PC-9 (cell line): Measurements from ENCODE around the gene APOLD1. TPM values are rescaled to one million over a fixed set of nuclear protein-coding genes. Genes with fewer than 3 reads are reported as not detected.
A peak's percentile ranks its signal among the peaks of the same experiment; 100 is the strongest.

ENCODE experiments used
- BruUV-seq: library from RNA; stranded (reverse); fragments of 400-500 nt; replicated peaks from 2 replicates; lab custom pipeline; 2021; lab: Mats Ljungman, UMichigan
- CTCF ChIA-PET: fragments of 300-600 bp; sonication (Branson Sonifier 250); formaldehyde crosslinking; loops from one replicate; lab custom pipeline; 2022; ENCODE audit warnings: antibody characterized with exemption; lab: Charles Lee
- POLR2A ChIA-PET: fragments of 300-600 bp; sonication (Branson Sonifier 250); formaldehyde crosslinking; loops from one replicate; lab custom pipeline; 2022; ENCODE audit warnings: antibody characterized with exemption; ENCODE audit not compliant: unreplicated experiment; lab: Charles Lee
- DNase-seq, 2 experiments: peaks; one replicate each; pipeline versions ENCODE4 v3.0.0 to v3.0.0-alpha.2; 2015 to 2022; ENCODE audit warnings: mixed read lengths in 1 of 2
- H2AFZ ChIP-seq: fragments of 200-600 bp; sonication (generic); 2 replicates; pipeline ENCODE4 v1.8.1; 2017; ENCODE audit warnings: antibody characterized with exemption
- H3F3A ChIP-seq: fragments of 200-600 bp; sonication (generic); 2 replicates; pipeline ENCODE4 v1.8.1; 2017; ENCODE audit warnings: antibody characterized with exemption, mild to moderate bottlenecking, low read depth; ENCODE audit not compliant: insufficient read depth
- H3K27ac ChIP-seq: fragments of 200-600 bp; sonication (generic); 2 replicates; pipeline ENCODE4 v1.6.1; 2016; ENCODE audit warnings: mixed run types
- H3K27me3 ChIP-seq: fragments of 200-600 bp; sonication (generic); 2 replicates; pipeline ENCODE4 v1.6.1; 2016; ENCODE audit warnings: low read depth, mixed run types; ENCODE audit not compliant: insufficient read depth
- H3K36me3 ChIP-seq: fragments of 200-600 bp; sonication (generic); 2 replicates; pipeline ENCODE4 v1.6.1; 2016; ENCODE audit warnings: low read depth, mixed run types
- H3K4me1 ChIP-seq: fragments of 200-600 bp; sonication (generic); replicated peaks from 2 replicates; pipeline ENCODE4 v1.6.1; 2016; ENCODE audit warnings: mixed run types; ENCODE audit not compliant: insufficient read depth
- H3K4me2 ChIP-seq: fragments of 200-600 bp; sonication (generic); 2 replicates; pipeline ENCODE4 v1.6.1; 2017; ENCODE audit warnings: mixed run types
- H3K4me3 ChIP-seq: fragments of 200-600 bp; sonication (generic); 2 replicates; pipeline ENCODE4 v1.6.1; 2016; ENCODE audit warnings: mixed run types
- H3K79me2 ChIP-seq: fragments of 200-600 bp; sonication (generic); 2 replicates; pipeline ENCODE4 v1.6.1; 2017; ENCODE audit warnings: low read depth, mixed run types
- H3K9me2 ChIP-seq: fragments of 200-600 bp; sonication (generic); 2 replicates; pipeline ENCODE4 v1.8.1; 2017; ENCODE audit warnings: mild to moderate bottlenecking; ENCODE audit not compliant: insufficient read depth
- H3K9me3 ChIP-seq: fragments of 200-600 bp; sonication (generic); 2 replicates; pipeline ENCODE4 v1.8.1; 2016; ENCODE audit warnings: low read depth; ENCODE audit not compliant: insufficient read depth
- H4K20me1 ChIP-seq: fragments of 200-600 bp; sonication (generic); 2 replicates; pipeline ENCODE4 v1.8.1; 2017; ENCODE audit not compliant: insufficient read depth
- CTCF ChIP-seq: fragments of 200-600 bp; sonication (generic); conservative IDR thresholded peaks from 2 replicates; pipeline ENCODE4 v1.6.1; 2017; ENCODE audit warnings: mixed run types, antibody characterized with exemption, mild to moderate bottlenecking, moderate library complexity
- EZH2 ChIP-seq: fragments of 200-600 bp; sonication (generic); IDR thresholded peaks from 2 replicates; pipeline ENCODE4 v1.8.0; 2017; ENCODE audit warnings: antibody characterized with exemption, low read depth
- intact Hi-C: fragments of 100-400 bp; cut with micrococcal nuclease; formaldehyde crosslinking; loops from one replicate; pipeline ENCODE4 v1.10.0; 2022; ENCODE audit not compliant: unreplicated experiment
- total RNA-seq: library from RNA; stranded (reverse); gene quantifications from 2 replicates; pipeline ENCODE4 v1.2.3, GENCODE V29; 2021

Gene APOLD1
- total RNA-seq, 1 experiment from 2014 or later, result 23.3 TPM

GRCh38 chr12:12796928-12797793, 11.7 kb downstream of the APOLD1 start:
- Histone ChIP-seq H3K4me3 (no peak overlapping the region), H3K27ac (peak overlapping the region; percentile 30; the same call in 1 of the 2 replicates), H3K79me2 (no peaks in the 10 kb centered on the region), H2AFZ (no peak overlapping the region), H3K27me3 (no peaks in the 10 kb centered on the region), H3K4me2 (no peak overlapping the region), H3K9me2 (no peaks in the 10 kb centered on the region), H3F3A (peaks cover 40% of the 10 kb centered on the region), H3K36me3 (no peaks in the 10 kb centered on the region), H4K20me1 (no peaks in the 10 kb centered on the region), H3K9me3 (no peaks in the 10 kb centered on the region), H3K4me1 (peaks cover 58% of the 10 kb centered on the region)
- ChIA-PET POLR2A (interaction anchor here (0.5 kb wide), 1 partner anchor 58 kb away, joined by 5 read pairs; no protein-coding TSS in a partner anchor), CTCF (no interaction called here)
- no TSS peak for BruUV-seq
- DNase-seq, result no peak
- intact Hi-C loops, result no loop called here
- TF ChIP-seq EZH2 (no peak), CTCF (no peak)

GRCh38 chr12:12797794-12798152, 12.3 kb downstream of the APOLD1 start:
- Histone ChIP-seq H3F3A (peaks cover 46% of the 10 kb centered on the region), H3K4me3 (no peak overlapping the region), H3K4me2 (no peak overlapping the region), H3K79me2 (no peaks in the 10 kb centered on the region), H3K36me3 (no peaks in the 10 kb centered on the region), H3K4me1 (peaks cover 64% of the 10 kb centered on the region), H3K27ac (peak overlapping the region; percentile 100; the same call in 1 of the 2 replicates), H4K20me1 (no peaks in the 10 kb centered on the region), H2AFZ (no peak overlapping the region), H3K27me3 (no peaks in the 10 kb centered on the region), H3K9me2 (no peaks in the 10 kb centered on the region), H3K9me3 (no peaks in the 10 kb centered on the region)
- BruUV-seq, result no TSS peak
- intact Hi-C loops, result no loop called here
- DNase-seq, result no peak
- ChIA-PET CTCF (no interaction called here), POLR2A (no interaction called here)
- TF ChIP-seq CTCF (no peak), EZH2 (no peak)

- Histone ChIP-seq H3K4me2 (no peak overlapping the region), H3K4me1 (peaks cover 66% of the 10 kb centered on the region), H2AFZ (no peak overlapping the region), H4K20me1 (no peaks in the 10 kb centered on the region), H3K79me2 (no peaks in the 10 kb centered on the region), H3K9me3 (no peaks in the 10 kb centered on the region), H3K36me3 (no peaks in the 10 kb centered on the region), H3K27me3 (no peaks in the 10 kb centered on the region), H3K4me3 (no peak overlapping the region), H3F3A (peaks cover 49% of the 10 kb centered on the region), H3K27ac (peak overlapping the region; percentile 100), H3K9me2 (no peaks in the 10 kb centered on the region)
- intact Hi-C loops, result no loop called here
- CTCF ChIA-PET, result no interaction called here
- TF ChIP-seq EZH2, result no peak
- no peak for TF ChIP-seq CTCF
- no peak for DNase-seq
- no TSS peak for BruUV-seq
- POLR2A ChIA-PET, result no interaction called here
Measured at GRCh38 chr12:12798480-12798879, 13.0 kb downstream of the APOLD1 start.
